ENCODE results near the gene MYO1F. TPM values are rescaled to one million over a fixed set of nuclear protein-coding genes. Genes with fewer than 3 reads are reported as not detected.

The MYO1F gene
- total and polyA plus RNA-seq, 3 experiments from 2014 or later = 68.0 to 161 (median 81.3) TPM

GRCh38 chr19:8505680-8506401 is 71.4 kb downstream of the MYO1F start:
- CTCF ChIA-PET = interaction anchor here (0.9 to 4.4 kb wide), 20 partner anchors 8 to 152 kb away, joined by 3 to 40 read pairs (median 6); partner anchors contain the start of genes MARCHF2, MYO1F and ZNF414
- H3K27me3 ChIP-seq (ENCODE audit: insufficient read depth, low read length, poor library complexity, severe bottlenecking) = no peaks in the 10 kb centered on the region
- Mint-ChIP-seq H3K4me1 (peaks cover 10 to 19% (median 14%) of the 10 kb centered on the region in 3 donors), H3K4me3 (peak overlapping the region; percentile 61 to 96 (median 87)), H3K27ac (peak overlapping the region; percentile 35 to 94 (median 75)), H3K9me3 (no peaks in the 10 kb centered on the region), H3K36me3 (peaks cover 0 to 10% (median 0%) of the 10 kb centered on the region in 3 donors), H3K27me3 (no peaks in the 10 kb centered on the region)
- H3K4me3 ChIP-seq (ENCODE audit: low read length) = peak overlapping the region; percentile 66
- no peaks in the 10 kb centered on the region for H3K36me3 ChIP-seq (ENCODE audit: insufficient read depth, low read length)
- POLR2A ChIA-PET = interaction anchor here (0.6 to 2.1 kb wide), 10 partner anchors 8 to 165 kb away, joined by 3 to 10 read pairs (median 4); partner anchors contain the start of genes MYO1F and ZNF414
- H3K4me1 ChIP-seq (ENCODE audit: insufficient read depth, low read length) = peaks cover 13% of the 10 kb centered on the region
- no peaks in the 10 kb centered on the region for H3K9me3 ChIP-seq (ENCODE audit: low read length)
- peak overlapping the region; percentile 1 for H3K27ac ChIP-seq (ENCODE audit: low read depth, low read length)
- DNase-seq = peak; percentile 47 to 73 (median 56)

GRCh38 chr19:8504919-8505318 is 72.3 kb downstream of the MYO1F start:
- peaks cover 13 to 25% (median 14%) of the 10 kb centered on the region in 3 donors for H3K4me1 Mint-ChIP-seq
- H3K27ac Mint-ChIP-seq = peak overlapping the region in 2 of 8 donors; percentile 55 to 91
- Histone ChIP-seq H3K36me3 (ENCODE audit: insufficient read depth, low read length) (no peaks in the 10 kb centered on the region), H3K27ac (ENCODE audit: low read depth, low read length) (no peak overlapping the region), H3K4me1 (ENCODE audit: insufficient read depth, low read length) (peaks cover 13% of the 10 kb centered on the region), H3K27me3 (ENCODE audit: insufficient read depth, low read length, poor library complexity, severe bottlenecking) (no peaks in the 10 kb centered on the region), H3K4me3 (ENCODE audit: low read length) (no peak overlapping the region), H3K9me3 (ENCODE audit: low read length) (no peaks in the 10 kb centered on the region)
- H3K9me3 Mint-ChIP-seq = no peaks in the 10 kb centered on the region
- DNase-seq = no peak
- H3K27me3 Mint-ChIP-seq = peaks cover 0 to 1% of the 10 kb centered on the region in 2 donors
- POLR2A ChIA-PET = interaction anchor here (0.7 to 2.1 kb wide), 5 partner anchors 9 to 91 kb away, joined by 3 to 10 read pairs (median 4); partner anchors contain the start of gene ZNF414
- CTCF ChIA-PET = interaction anchor here (0.9 to 4.4 kb wide), 15 partner anchors 9 to 149 kb away, joined by 3 to 40 read pairs (median 9); partner anchors contain the start of genes MARCHF2, MYO1F and ZNF414
- H3K4me3 Mint-ChIP-seq = peak overlapping the region; percentile 41 to 86 (median 62)
- peaks cover 0 to 9% (median 0%) of the 10 kb centered on the region in 3 donors for H3K36me3 Mint-ChIP-seq

GRCh38 chr19:8504171-8504570 is 73.1 kb downstream of the MYO1F start:
- H3K27ac ChIP-seq (ENCODE audit: low read depth, low read length) = no peak overlapping the region
- Mint-ChIP-seq H3K9me3 (no peaks in the 10 kb centered on the region), H3K36me3 (peaks cover 0 to 5% (median 0%) of the 10 kb centered on the region in 3 donors), H3K4me3 (peak overlapping the region; percentile 27 to 81 (median 56)), H3K27ac (peak overlapping the region in 2 of 8 donors; percentile 30 to 33), H3K27me3 (peaks cover 0 to 1% of the 10 kb centered on the region in 2 donors), H3K4me1 (peaks cover 13 to 25% (median 14%) of the 10 kb centered on the region in 3 donors)
- no peaks in the 10 kb centered on the region for H3K9me3 ChIP-seq (ENCODE audit: low read length)
- H3K36me3 ChIP-seq (ENCODE audit: insufficient read depth, low read length) = no peaks in the 10 kb centered on the region
- no peak overlapping the region for H3K4me3 ChIP-seq (ENCODE audit: low read length)
- ChIA-PET CTCF (interaction anchor here (2.8 to 4.4 kb wide), 3 partner anchors 10 to 73 kb away, joined by 9 to 40 read pairs (median 18); partner anchors contain the start of genes MYO1F and ZNF414), POLR2A (no interaction called here)
- DNase-seq = no peak
- peaks cover 13% of the 10 kb centered on the region for H3K4me1 ChIP-seq (ENCODE audit: insufficient read depth, low read length)
- no peaks in the 10 kb centered on the region for H3K27me3 ChIP-seq (ENCODE audit: insufficient read depth, low read length, poor library complexity, severe bottlenecking)

GRCh38 chr19:8503510-8503909 is 73.7 kb downstream of the MYO1F start:
- peaks cover 0 to 1% of the 10 kb centered on the region in 2 donors for H3K27me3 Mint-ChIP-seq
- no peaks in the 10 kb centered on the region for H3K9me3 Mint-ChIP-seq
- Histone ChIP-seq H3K27ac (ENCODE audit: low read depth, low read length) (no peak overlapping the region), H3K36me3 (ENCODE audit: insufficient read depth, low read length) (no peaks in the 10 kb centered on the region), H3K4me3 (ENCODE audit: low read length) (no peak overlapping the region), H3K4me1 (ENCODE audit: insufficient read depth, low read length) (peaks cover 13% of the 10 kb centered on the region), H3K9me3 (ENCODE audit: low read length) (no peaks in the 10 kb centered on the region), H3K27me3 (ENCODE audit: insufficient read depth, low read length, poor library complexity, severe bottlenecking) (no peaks in the 10 kb centered on the region)
- no peak overlapping the region for H3K27ac Mint-ChIP-seq
- no peak for DNase-seq
- POLR2A ChIA-PET = no interaction called here
- CTCF ChIA-PET = interaction anchor here (1.3 to 2.8 kb wide), 2 partner anchors 11 to 16 kb away, joined by 3 to 18 read pairs; partner anchors contain the start of gene ZNF414
- peaks cover 13 to 25% (median 14%) of the 10 kb centered on the region in 3 donors for H3K4me1 Mint-ChIP-seq
- H3K36me3 Mint-ChIP-seq = peaks cover 0 to 5% (median 0%) of the 10 kb centered on the region in 3 donors
- peak overlapping the region in 2 of 7 donors; percentile 48 to 81 for H3K4me3 Mint-ChIP-seq

- peaks cover 13% of the 10 kb centered on the region for H3K4me1 ChIP-seq (ENCODE audit: insufficient read depth, low read length)
- H3K4me1 Mint-ChIP-seq = peaks cover 13 to 25% (median 14%) of the 10 kb centered on the region in 3 donors
- no peaks in the 10 kb centered on the region for H3K9me3 Mint-ChIP-seq
- H3K27me3 Mint-ChIP-seq = peaks cover 0 to 1% of the 10 kb centered on the region in 2 donors
- H3K27me3 ChIP-seq (ENCODE audit: insufficient read depth, low read length, poor library complexity, severe bottlenecking) = no peaks in the 10 kb centered on the region
- no peaks in the 10 kb centered on the region for H3K9me3 ChIP-seq (ENCODE audit: low read length)
- no peaks in the 10 kb centered on the region for H3K36me3 ChIP-seq (ENCODE audit: insufficient read depth, low read length)
- no peak overlapping the region for H3K27ac Mint-ChIP-seq
- no peak overlapping the region for H3K4me3 Mint-ChIP-seq
- ChIA-PET CTCF (no interaction called here), POLR2A (no interaction called here)
- H3K27ac ChIP-seq (ENCODE audit: low read depth, low read length) = no peak overlapping the region
- peaks cover 0 to 2% (median 0%) of the 10 kb centered on the region in 3 donors for H3K36me3 Mint-ChIP-seq
- no peak for DNase-seq
- H3K4me3 ChIP-seq (ENCODE audit: low read length) = no peak overlapping the region
Observed at GRCh38 chr19:8501981-8502380, 75.3 kb downstream of the MYO1F start.

- CTCF ChIA-PET = no interaction called here
- Histone ChIP-seq H3K27me3 (ENCODE audit: insufficient read depth, low read length, poor library complexity, severe bottlenecking) (no peaks in the 10 kb centered on the region), H3K27ac (ENCODE audit: low read depth, low read length) (no peak overlapping the region), H3K36me3 (ENCODE audit: insufficient read depth, low read length) (no peaks in the 10 kb centered on the region), H3K4me3 (ENCODE audit: low read length) (no peak overlapping the region), H3K4me1 (ENCODE audit: insufficient read depth, low read length) (peaks cover 11% of the 10 kb centered on the region), H3K9me3 (ENCODE audit: low read length) (no peaks in the 10 kb centered on the region)
- H3K27me3 Mint-ChIP-seq = peaks cover 0 to 1% of the 10 kb centered on the region in 2 donors
- POLR2A ChIA-PET = no interaction called here
- DNase-seq = no peak
- H3K27ac Mint-ChIP-seq = peak overlapping the region in 1 of 8 donors; percentile 11
- peaks cover 13 to 22% (median 13%) of the 10 kb centered on the region in 3 donors for H3K4me1 Mint-ChIP-seq
- peaks cover 0 to 2% (median 0%) of the 10 kb centered on the region in 3 donors for H3K36me3 Mint-ChIP-seq
- no peak overlapping the region for H3K4me3 Mint-ChIP-seq
- H3K9me3 Mint-ChIP-seq = no peaks in the 10 kb centered on the region
Observed at GRCh38 chr19:8501516-8501915, 75.7 kb downstream of the MYO1F start.

GRCh38 chr19:8500158-8500557 is 77.1 kb downstream of the MYO1F start:
- H3K27me3 Mint-ChIP-seq = peaks cover 0 to 1% of the 10 kb centered on the region in 2 donors
- Histone ChIP-seq H3K36me3 (ENCODE audit: insufficient read depth, low read length) (no peaks in the 10 kb centered on the region), H3K27me3 (ENCODE audit: insufficient read depth, low read length, poor library complexity, severe bottlenecking) (no peaks in the 10 kb centered on the region), H3K27ac (ENCODE audit: low read depth, low read length) (no peak overlapping the region), H3K9me3 (ENCODE audit: low read length) (no peaks in the 10 kb centered on the region), H3K4me3 (ENCODE audit: low read length) (no peak overlapping the region), H3K4me1 (ENCODE audit: insufficient read depth, low read length) (peaks cover 4% of the 10 kb centered on the region)
- ChIA-PET CTCF (interaction anchor here (0.6 to 1.0 kb wide), 5 partner anchors 9 to 81 kb away, joined by 3 read pairs; no protein-coding TSS in a partner anchor), POLR2A (no interaction called here)
- no peaks in the 10 kb centered on the region for H3K9me3 Mint-ChIP-seq
- no peak for DNase-seq
- H3K4me1 Mint-ChIP-seq = peaks cover 3 to 18% (median 9%) of the 10 kb centered on the region in 3 donors
- H3K36me3 Mint-ChIP-seq = no peaks in the 10 kb centered on the region
- peak overlapping the region in 5 of 8 donors; percentile 51 to 75 (median 59) for H3K27ac Mint-ChIP-seq
- H3K4me3 Mint-ChIP-seq = no peak overlapping the region

Measured in CD8-positive, alpha-beta memory T cell (primary cell).